K562 (cell line): ENCODE measurements around the gene NR6A1. TPM values are rescaled to one million over a fixed set of nuclear protein-coding genes. Genes with fewer than 3 reads are reported as not detected.

Experiments
- ATAC-seq: fragments of 200-7000 bp; cut with Tn5 transposase; 3 replicates; pipeline ENCODE4 v1.9.1; 2020; ENCODE audit warnings: moderate library complexity
- BruUV-seq: library from RNA; stranded (reverse); fragments of 400-500 nt; replicated peaks from 2 replicates; lab custom pipeline; 2021; lab: Mats Ljungman, UMichigan
- CTCF ChIA-PET: fragments of 300-600 bp; formaldehyde crosslinking; extraction: SDS; loops from one replicate; lab custom pipeline; 2021; ENCODE audit warnings: low intra/inter-chr PET ratio; lab: Yijun Ruan, JAX
- POLR2A ChIA-PET: fragments of 300-600, 350-650 bp; sonication (Branson Sonifier 250); formaldehyde crosslinking; extraction: SDS; loops from one replicate; lab custom pipeline; 2021; ENCODE audit warnings: antibody characterized with exemption, inconsistent platforms; lab: Yijun Ruan, JAX
- DNase-seq, 4 experiments: peaks; one replicate each; pipeline versions ENCODE4 v3.0.0 to v3.0.0-alpha.2; 2011 to 2018; ENCODE audit warnings: low spot score in 3 of 4, mixed read lengths in 3 of 4; ENCODE audit errors: extremely low read depth in 1 of 4
- FAIRE-seq: peaks from 2 replicates; lab custom pipeline; 2011; peaks lifted over from hg19 to GRCh38; lab: Jason Lieb, UNC
- H2AFZ ChIP-seq: 2 replicates; pipeline ENCODE4 v1.6.0; 2011; ENCODE audit warnings: low read depth, low read length, control low read depth, inconsistent platforms
- H3K27ac ChIP-seq: fragments of 200-600 bp; 3 replicates; pipeline ENCODE4 v1.8.0; 2011; ENCODE audit warnings: low read depth, mild to moderate bottlenecking, control low read depth, inconsistent platforms, low read length, moderate library complexity, mixed read lengths; ENCODE audit errors: extremely low read depth
- H3K27me3 ChIP-seq, 2 experiments: fragments of 300-600 bp in 1 of 2; 2 replicates in 1 of 2; 3 replicates in 1 of 2; pipeline versions ENCODE4 v1.6.0 to v1.8.0; 2011; ENCODE audit warnings: inconsistent platforms in 2 of 2, low read length in 2 of 2, mild to moderate bottlenecking in 1 of 2, mixed read lengths in 1 of 2, moderate library complexity in 1 of 2; ENCODE audit not compliant: control insufficient read depth in 2 of 2, insufficient read depth in 2 of 2
- H3K36me3 ChIP-seq: fragments of 300-600 bp; 3 replicates; pipeline ENCODE4 v1.8.0; 2011; ENCODE audit warnings: mild to moderate bottlenecking, low read length, inconsistent platforms; ENCODE audit not compliant: control insufficient read depth, insufficient read depth
- H3K4me1 ChIP-seq, 2 experiments: fragments of 200-600 bp in 1 of 2; replicated peaks in 1 of 2; 2 replicates in 1 of 2; 3 replicates in 1 of 2; pipeline versions ENCODE4 v1.5.1 to v1.8.0; 2011; ENCODE audit warnings: inconsistent platforms in 2 of 2, low read length in 2 of 2, mild to moderate bottlenecking in 1 of 2, mixed read lengths in 1 of 2, moderate library complexity in 1 of 2; ENCODE audit not compliant: control insufficient read depth in 2 of 2, insufficient read depth in 2 of 2
- H3K4me2 ChIP-seq: 2 replicates; pipeline ENCODE4 v1.6.1; 2011; ENCODE audit warnings: low read length, control low read depth, inconsistent platforms, mixed read lengths; ENCODE audit not compliant: insufficient read depth
- H3K4me3 ChIP-seq: fragments of 200-600 bp; sonication (generic), shearing (Covaris generic); 2 replicates; pipeline ENCODE4 v1.5.1; 2016; ENCODE audit warnings: control low read depth, inconsistent platforms
- H3K79me2 ChIP-seq: fragments of 200-600 bp; 3 replicates; pipeline ENCODE4 v1.8.0; 2011; ENCODE audit warnings: low read length, inconsistent platforms; ENCODE audit not compliant: control insufficient read depth, insufficient read depth
- H3K9ac ChIP-seq, 2 experiments: 2 replicates each; pipeline versions ENCODE4 v1.6.0 to v1.6.1; 2011; ENCODE audit warnings: low read depth in 2 of 2, low read length in 2 of 2, control low read depth in 1 of 2, inconsistent platforms in 1 of 2, mild to moderate bottlenecking in 1 of 2, mixed read lengths in 1 of 2; ENCODE audit not compliant: insufficient read depth in 1 of 2
- H3K9me1 ChIP-seq: one replicate; pipeline ENCODE4 v1.6.0; 2011; ENCODE audit warnings: inconsistent platforms, mild to moderate bottlenecking, low read length, moderate library complexity; ENCODE audit not compliant: control insufficient read depth, insufficient read depth
- H3K9me3 ChIP-seq: replicated peaks from 2 replicates; pipeline ENCODE4 v1.5.1; 2011; ENCODE audit warnings: low read depth, low read length, inconsistent platforms; ENCODE audit not compliant: control insufficient read depth, insufficient read depth
- H4K20me1 ChIP-seq: replicated peaks from 2 replicates; pipeline ENCODE4 v1.6.1; 2011; ENCODE audit warnings: low read length, inconsistent platforms, mixed read lengths; ENCODE audit not compliant: control insufficient read depth, insufficient read depth
- CEBPB ChIP-seq: fragments of 450-650 bp; IDR thresholded peaks from 2 replicates; pipeline ENCODE4 v1.6.1; 2016; ENCODE audit warnings: missing genetic modification characterization, missing compliant biosample characterization
- ELF4 ChIP-seq: fragments of 450-650 bp; formaldehyde crosslinking; IDR thresholded peaks from 2 replicates; pipeline ENCODE4 v1.4.0; 2022; ENCODE audit warnings: missing genetic modification characterization
- ETV6 ChIP-seq, 3 experiments: fragments of 150-350 bp in 1 of 3; sonication (generic) in 1 of 3; formaldehyde crosslinking in 1 of 3; IDR thresholded peaks; 2 replicates each; pipeline versions ENCODE4 v1.6.1 to v1.8.0; 2014 to 2022; ENCODE audit warnings: borderline replicate concordance in 2 of 3, low read depth in 2 of 3, antibody characterized with exemption in 1 of 3, low read length in 1 of 3, mild to moderate bottlenecking in 1 of 3, missing genetic modification reagents in 1 of 3
- HDAC2 ChIP-seq: fragments of 450-650 bp; IDR thresholded peaks from 2 replicates; pipeline ENCODE4 v1.6.1; 2016; ENCODE audit warnings: mild to moderate bottlenecking
- MLLT1 ChIP-seq, 2 experiments: fragments of 450-650 bp; IDR thresholded peaks; 2 replicates each; pipeline ENCODE4 v1.6.1; 2016
- NKRF ChIP-seq: fragments of 450-650 bp; IDR thresholded peaks from 2 replicates; pipeline ENCODE4 v1.6.1; 2016; ENCODE audit warnings: borderline replicate concordance
- RFX7 ChIP-seq: fragments of 250-450 bp; sonication (Bioruptor Pico); IDR thresholded peaks from 2 replicates; pipeline ENCODE4 v1.5.1; 2021; ENCODE audit warnings: mild to moderate bottlenecking
- SAP30 ChIP-seq: fragments of 200-600 bp; sonication (generic); IDR thresholded peaks from 2 replicates; pipeline ENCODE4 v1.6.1; 2012; ENCODE audit warnings: borderline replicate concordance, low read depth, mild to moderate bottlenecking, moderate library complexity, low read length, control low read depth, inconsistent platforms; ENCODE audit not compliant: insufficient read depth, poor library complexity, severe bottlenecking
- TCF3 ChIP-seq: sonication (generic); formaldehyde crosslinking; IDR thresholded peaks from 2 replicates; pipeline ENCODE4 v1.4.0; 2020; ENCODE audit warnings: mild to moderate bottlenecking, missing genetic modification reagents
- XRCC3 ChIP-seq: fragments of 450-650 bp; IDR thresholded peaks from 2 replicates; pipeline ENCODE4 v1.6.1; 2017; ENCODE audit warnings: mild to moderate bottlenecking, moderate library complexity
- ZNF3 ChIP-seq: fragments of 250-450 bp; sonication (Bioruptor Pico); IDR thresholded peaks from 2 replicates; pipeline ENCODE4 v1.5.0; 2021; ENCODE audit warnings: mild to moderate bottlenecking, moderate library complexity
- ZNF316 ChIP-seq: fragments of 450-650 bp; IDR thresholded peaks from 2 replicates; pipeline ENCODE4 v1.6.1; 2016
- ZNF609 ChIP-seq: sonication (generic); formaldehyde crosslinking; IDR thresholded peaks from 2 replicates; pipeline ENCODE4 v1.8.1; 2023; ENCODE audit warnings: missing genetic modification reagents, mild to moderate bottlenecking, borderline replicate concordance
- ZNF785 ChIP-seq: fragments of 250-450 bp; sonication (Bioruptor Pico); IDR thresholded peaks from 2 replicates; pipeline ENCODE4 v1.4.0; 2020; ENCODE audit warnings: mild to moderate bottlenecking
- WGBS: fragments of 100-300 bp; shearing (Covaris generic); methylation state at CpG from one replicate; pipeline ENCODE4 v1.1.6; 2016; ENCODE audit warnings: low coverage, mixed read lengths; ENCODE audit not compliant: insufficient coverage; ENCODE audit errors: missing lambda C conversion rate; 5-methylcytosine and 5-hydroxymethylcytosine counted together
- in situ Hi-C: fragments of 300-500 bp; cut with MboI; formaldehyde crosslinking; loops from 4 replicates; pipeline ENCODE4 v1.15.0; 2018; ENCODE audit warnings: inconsistent platforms, mixed read lengths
- intact Hi-C: fragments of 100-400 bp; cut with micrococcal nuclease; formaldehyde crosslinking; loops from 2 replicates; pipeline ENCODE4 v1.14.2; 2022
- polyA plus RNA-seq, 8 experiments: library from polyadenylated mRNA; depleted of rRNA in 4 of 8; stranded (reverse) in 5 of 8; unstranded in 3 of 8; fragments of >200 nt; fragmentation: Nextera tagmentation in 2 of 8; fragmentation: Illumina TruSeq in 1 of 8; extraction: Ambion mirVana in 2 of 8; extraction: Trizol in 1 of 8; gene quantifications; 2 replicates each; pipeline versions ENCODE4 v1.2.1 to v1.2.3, GENCODE V29; 2011 to 2014; ENCODE audit warnings: inconsistent platforms in 1 of 8, missing spikeins in 1 of 8
- total RNA-seq, 7 experiments: library from RNA; depleted of rRNA in 6 of 7; stranded (reverse); fragments of >200 nt in 6 of 7; fragmentation: Illumina TruSeq in 2 of 7; extraction: Trizol in 2 of 7; gene quantifications; 2 replicates each; pipeline versions ENCODE4 v1.2.1 to v1.2.3, GENCODE V29; 2011 to 2021; ENCODE audit warnings: low replicate concordance in 1 of 7

Gene NR6A1
- total and polyA plus RNA-seq, 9 of the 15 experiments (the other 6 are each of a cell fraction or from before 2014, with no cell fraction given): 9.7 to 55.4 (median 28.3) TPM

DNA sequence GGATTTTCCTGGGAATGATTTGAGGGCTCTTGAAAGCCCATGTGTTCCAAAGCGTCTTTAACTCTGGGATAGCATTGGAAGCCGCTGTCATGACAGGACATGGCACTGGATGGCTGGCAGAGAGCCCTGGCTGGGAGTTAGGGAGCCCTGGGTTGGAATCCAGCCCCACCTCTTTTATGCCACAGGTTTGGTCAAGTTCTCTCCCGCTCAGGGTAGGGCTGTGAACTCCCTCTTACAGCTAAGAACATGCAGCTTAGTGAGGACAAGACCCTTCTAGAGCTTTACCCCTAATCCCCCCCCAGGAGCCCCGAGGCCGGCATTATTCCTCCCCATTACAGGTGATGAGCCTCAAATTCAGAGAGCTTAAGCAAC lies 43.0 kb upstream of the NR6A1 start:
- no peak overlapping the region for H3K4me3 ChIP-seq
- 32% methylated on average over 5 of the region's 5 CpGs for WGBS
- H3K36me3 ChIP-seq: no peaks in the 10 kb centered on the region
- H3K9ac ChIP-seq: peak overlapping the region in 1 of 2 experiments; percentile 26; a peak in 1 of 4 replicates
- ATAC-seq (no peak), DNase-seq (no peak), FAIRE-seq (no peak)
- no peaks in the 10 kb centered on the region for H3K9me3 ChIP-seq
- no peaks in the 10 kb centered on the region for H4K20me1 ChIP-seq
- intact Hi-C loops (no loop called here), in situ Hi-C loops (no loop called here)
- H3K4me2 ChIP-seq: no peak overlapping the region
- H3K27me3 ChIP-seq: no peaks in the 10 kb centered on the region
- TF ChIP-seq ZNF316 (no peak), CEBPB (tag) (no peak), ETV6 (IDR thresholded peaks at IDR 0.05; ENCODE audit: borderline replicate concordance in 1 of 2, low read depth in 2 of 2, low read length in 1 of 2) (no peak), ETV6 (CRISPR knock-in tag; IDR thresholded peaks at IDR 0.05; ENCODE audit: borderline replicate concordance) (no peak), ELF4 (CRISPR knock-in tag) (no peak), RFX7 (CRISPR knock-in tag) (no peak), ZNF785 (CRISPR knock-in tag) (no peak), HDAC2 (no peak), NKRF (no peak), MLLT1 (IDR thresholded peaks at IDR 0.05) (no peak), XRCC3 (no peak), TCF3 (CRISPR knock-in tag) (no peak), SAP30 (no peak), ZNF3 (CRISPR knock-in tag) (no peak), ZNF609 (CRISPR knock-in tag) (no peak)
- no TSS peak for BruUV-seq
- H3K9me1 ChIP-seq: no peaks in the 10 kb centered on the region
- H3K79me2 ChIP-seq: no peaks in the 10 kb centered on the region
- ChIA-PET POLR2A (interaction anchor here (0.6 to 1.6 kb wide), 5 partner anchors 13 to 1874 kb away, joined by 3 to 6 read pairs (median 3); partner anchors contain the start of gene HSPA5), CTCF (no interaction called here)
- peak overlapping the region; percentile 61 for H2AFZ ChIP-seq
- no peak overlapping the region for H3K27ac ChIP-seq
- H3K4me1 ChIP-seq: peaks cover 12 to 20% of the 10 kb centered on the region in 2 experiments
